HG03457 (cell line): ENCODE data around the gene ZP2.
"Not testable (repeated sequence)": the region's sequence is repeated elsewhere in the genome, so short reads cannot be mapped to it uniquely, and the experiment has no call there.

Source experiments
- ATAC-seq: cut with Tn5 transposase; IDR thresholded peaks from one replicate; pipeline ENCODE4 v1.9.1; 2021; ENCODE audit warnings: moderate number of reproducible peaks; ENCODE audit not compliant: unreplicated experiment

Gene ZP2

GRCh38 chr16:21179126-21179982 lies 32.0 kb downstream of the ZP2 start:
- no peak for ATAC-seq

GRCh38 chr16:21175397-21175796 lies 36.0 kb downstream of the ZP2 start:
- ATAC-seq, result no peak

GRCh38 chr16:21172650-21173049 lies 38.7 kb downstream of the ZP2 start:
- ATAC-seq, result no peak

GRCh38 chr16:21170116-21170515 lies 41.3 kb downstream of the ZP2 start:
- not testable (repeated sequence) for ATAC-seq

- no peak for ATAC-seq
These were observed 42.0 kb downstream of the ZP2 start for GRCh38 chr16:21169249-21169981.

- no peak for ATAC-seq
These were observed 43.3 kb downstream of the ZP2 start for GRCh38 chr16:21167929-21168602.

- no peak for ATAC-seq
These were observed 44.0 kb downstream of the ZP2 start for GRCh38 chr16:21167360-21167759.

- ATAC-seq, result no peak
These were observed 44.8 kb downstream of the ZP2 start for GRCh38 chr16:21166561-21166961.

- no peak for ATAC-seq
These were observed 46.7 kb downstream of the ZP2 start for GRCh38 chr16:21164521-21165168.

GRCh38 chr16:21163576-21163975 lies 47.8 kb downstream of the ZP2 start:
- ATAC-seq, result no peak

GRCh38 chr16:21162661-21163151 lies 48.7 kb downstream of the ZP2 start:
- ATAC-seq, result no peak

GRCh38 chr16:21161211-21161610 lies 50.2 kb downstream of the ZP2 start:
- ATAC-seq, result no peak

GRCh38 chr16:21160276-21160675 lies 51.1 kb downstream of the ZP2 start:
- ATAC-seq, result no peak

GRCh38 chr16:21159281-21159951 lies 52.0 kb downstream of the ZP2 start:
- no peak for ATAC-seq

GRCh38 chr16:21158208-21159110 lies 52.9 kb downstream of the ZP2 start, which contains the start of gene LDAF1:
Gene LDAF1, plus strand, starts transcription at chr16:21158674. Its CDS starts 2,509 bp downstream, at chr16:21161183.
- peak; percentile 67 for ATAC-seq

GRCh38 chr16:21157632-21158031 lies 53.7 kb downstream of the ZP2 start:
- ATAC-seq, result no peak

- no peak for ATAC-seq
These were observed 54.5 kb downstream of the ZP2 start for GRCh38 chr16:21156767-21157467.

- not testable (repeated sequence) for ATAC-seq
These were observed 55.4 kb downstream of the ZP2 start for GRCh38 chr16:21156011-21156410.
